ENCODE results near the gene ELAC1. TPM values are rescaled to one million over a fixed set of nuclear protein-coding genes. Genes with fewer than 3 reads are reported as not detected.

Gene ELAC1
- total RNA-seq, 1 donor from 2014 or later = 16.1 TPM

GRCh38 chr18:51012441-51012840 lies 44.6 kb downstream of the ELAC1 start:
- H3K79me2 ChIP-seq (ENCODE audit: low read depth) = no peaks in the 10 kb centered on the region
- H3K27ac ChIP-seq = no peak overlapping the region
- peaks cover 16% of the 10 kb centered on the region for H4K20me1 ChIP-seq (ENCODE audit: low read depth)
- TF ChIP-seq CTCF (IDR thresholded peaks at IDR 0.05) (no peak), EZH2 (IDR thresholded peaks at IDR 0.05) (no peak), EZH2phosphoT487 (IDR thresholded peaks at IDR 0.05) (no peak)
- H3K4me1 Mint-ChIP-seq = peaks cover 11% of the 10 kb centered on the region
- H3K27ac Mint-ChIP-seq = no peak overlapping the region
- no peak overlapping the region for H3K4me2 ChIP-seq
- H3K27me3 Mint-ChIP-seq (ENCODE audit: insufficient read depth, low read depth) = no peaks in the 10 kb centered on the region
- no peaks in the 10 kb centered on the region for H3K9me3 ChIP-seq (ENCODE audit: low read depth)
- H2AFZ ChIP-seq (replicated peaks) = no peak overlapping the region
- no peaks in the 10 kb centered on the region for H3K27me3 ChIP-seq
- no peak for DNase-seq (ENCODE audit: low spot score)
- no peaks in the 10 kb centered on the region for H3K36me3 ChIP-seq
- peaks cover 21% of the 10 kb centered on the region for H3K4me1 ChIP-seq
- no peaks in the 10 kb centered on the region for H3K36me3 Mint-ChIP-seq
- H3K4me3 ChIP-seq = no peak overlapping the region
- H3K9me3 Mint-ChIP-seq = no peaks in the 10 kb centered on the region
- H3K4me3 Mint-ChIP-seq = no peak overlapping the region
- no peak overlapping the region for H3K9ac ChIP-seq
- H3F3A ChIP-seq (ENCODE audit: low read depth) = peaks cover 16% of the 10 kb centered on the region

GRCh38 chr18:51013259-51013658 lies 45.4 kb downstream of the ELAC1 start:
- no peak overlapping the region for H3K4me2 ChIP-seq
- H3K4me3 ChIP-seq = no peak overlapping the region
- peaks cover 24% of the 10 kb centered on the region for H3F3A ChIP-seq (ENCODE audit: low read depth)
- H3K27ac Mint-ChIP-seq = no peak overlapping the region
- no peak for DNase-seq (ENCODE audit: low spot score)
- H3K9me3 Mint-ChIP-seq = no peaks in the 10 kb centered on the region
- H3K4me1 Mint-ChIP-seq = peaks cover 18% of the 10 kb centered on the region
- no peaks in the 10 kb centered on the region for H3K36me3 Mint-ChIP-seq
- H3K79me2 ChIP-seq (ENCODE audit: low read depth) = no peaks in the 10 kb centered on the region
- no peaks in the 10 kb centered on the region for H3K9me3 ChIP-seq (ENCODE audit: low read depth)
- no peaks in the 10 kb centered on the region for H3K27me3 Mint-ChIP-seq (ENCODE audit: insufficient read depth, low read depth)
- H4K20me1 ChIP-seq (ENCODE audit: low read depth) = peaks cover 21% of the 10 kb centered on the region
- no peak overlapping the region for H3K9ac ChIP-seq
- H3K4me1 ChIP-seq = peaks cover 24% of the 10 kb centered on the region
- no peak overlapping the region for H2AFZ ChIP-seq (replicated peaks)
- H3K27ac ChIP-seq = no peak overlapping the region
- no peaks in the 10 kb centered on the region for H3K36me3 ChIP-seq
- no peak overlapping the region for H3K4me3 Mint-ChIP-seq
- TF ChIP-seq EZH2phosphoT487 (IDR thresholded peaks at IDR 0.05) = no peak
- no peak for TF ChIP-seq EZH2 (IDR thresholded peaks at IDR 0.05)
- TF ChIP-seq CTCF (IDR thresholded peaks at IDR 0.05) = no peak
- no peaks in the 10 kb centered on the region for H3K27me3 ChIP-seq

GRCh38 chr18:51017140-51017879 lies 49.5 kb downstream of the ELAC1 start:
- peaks cover 24% of the 10 kb centered on the region for H3F3A ChIP-seq (ENCODE audit: low read depth)
- H2AFZ ChIP-seq (replicated peaks) = no peak overlapping the region
- peak overlapping the region; percentile 97 for H3K27ac Mint-ChIP-seq
- peaks cover 18% of the 10 kb centered on the region for H3K4me1 Mint-ChIP-seq
- H3K4me1 ChIP-seq = peaks cover 24% of the 10 kb centered on the region
- H3K4me3 Mint-ChIP-seq = no peak overlapping the region
- no peaks in the 10 kb centered on the region for H3K79me2 ChIP-seq (ENCODE audit: low read depth)
- peaks cover 2% of the 10 kb centered on the region for H3K36me3 Mint-ChIP-seq
- H3K9me3 Mint-ChIP-seq = no peaks in the 10 kb centered on the region
- H3K4me2 ChIP-seq = peak overlapping the region; percentile 63
- peaks cover 21% of the 10 kb centered on the region for H4K20me1 ChIP-seq (ENCODE audit: low read depth)
- H3K36me3 ChIP-seq = no peaks in the 10 kb centered on the region
- TF ChIP-seq EZH2phosphoT487 (IDR thresholded peaks at IDR 0.05) (no peak), CTCF (IDR thresholded peaks at IDR 0.05) (no peak), EZH2 (IDR thresholded peaks at IDR 0.05) (no peak)
- no peaks in the 10 kb centered on the region for H3K9me3 ChIP-seq (ENCODE audit: low read depth)
- no peaks in the 10 kb centered on the region for H3K27me3 ChIP-seq
- H3K4me3 ChIP-seq = no peak overlapping the region
- H3K27me3 Mint-ChIP-seq (ENCODE audit: insufficient read depth, low read depth) = no peaks in the 10 kb centered on the region
- no peak overlapping the region for H3K27ac ChIP-seq
- no peak overlapping the region for H3K9ac ChIP-seq
- DNase-seq (ENCODE audit: low spot score) = peak; percentile 87
